Fibroblast of lung (primary cell): Measurements from ENCODE around the gene PHTF1.

Experiments
- CTCF ChIP-seq, 2 donors: IDR thresholded peaks in 1 of 2; conservative IDR thresholded peaks in 1 of 2; 1 replicate in 1 of 2; 2 replicates in 1 of 2; pipeline ENCODE4 v1.5.1; 2011 to 2012; ENCODE audit warnings: low read length in 2 of 2, control low read depth in 1 of 2, inconsistent platforms in 1 of 2, low read depth in 1 of 2, mild to moderate bottlenecking in 1 of 2
- EZH2 ChIP-seq: IDR thresholded peaks from 2 replicates; pipeline ENCODE4 v1.5.1; 2012; ENCODE audit warnings: low read length, control low read depth, mild to moderate bottlenecking; ENCODE audit errors: missing control alignments

GRCh38 chr1:113734357-113735055 is 24.8 kb downstream of the PHTF1 start:
- TF ChIP-seq CTCF (conservative IDR thresholded peaks at IDR 0.05 in 1 of 2, IDR thresholded peaks at IDR 0.05 in 1 of 2; ENCODE audit: low read depth in 1 of 2, low read length in 2 of 2) (no peak), EZH2 (no peak)
